SK-N-MC (cell line): ENCODE data around the gene RPS6KB1.

Experiments used
- EZH2 ChIP-seq: fragments of 200-600 bp; sonication (generic); IDR thresholded peaks from one replicate; pipeline ENCODE4 v1.6.1; 2017; ENCODE audit warnings: antibody characterized with exemption
- POLR2AphosphoS5 ChIP-seq: IDR thresholded peaks from 2 replicates; pipeline ENCODE4 v1.6.1; 2012; ENCODE audit warnings: mild to moderate bottlenecking, low read depth, low read length, borderline replicate concordance

GRCh38 chr17:59859444-59860025 is 33.4 kb upstream of the RPS6KB1 start:
- no peak for TF ChIP-seq POLR2AphosphoS5
- TF ChIP-seq EZH2 = no peak
